HEK293 (cell line): ENCODE results near the gene LMTK3.

Experiments
- BCL11A ChIP-seq: fragments of 450-650 bp; formaldehyde crosslinking; IDR thresholded peaks from 2 replicates; pipeline ENCODE4 v1.5.1; 2016; ENCODE audit warnings: low read depth, missing biosample characterization, missing genetic modification characterization
- CTCF ChIP-seq: fragments of 450-650 bp; formaldehyde crosslinking; IDR thresholded peaks from 2 replicates; pipeline ENCODE4 v1.5.1; 2016; ENCODE audit warnings: missing biosample characterization, missing genetic modification characterization
- KLF7 ChIP-seq: fragments of 450-650 bp; formaldehyde crosslinking; IDR thresholded peaks from 2 replicates; pipeline ENCODE4 v1.5.1; 2016; ENCODE audit warnings: missing biosample characterization, missing genetic modification characterization, borderline replicate concordance
- OSR2 ChIP-seq: fragments of 450-650 bp; formaldehyde crosslinking; IDR thresholded peaks from 2 replicates; pipeline ENCODE4 v1.5.1; 2016; ENCODE audit warnings: missing biosample characterization, missing genetic modification characterization
- RBAK ChIP-seq: fragments of 450-650 bp; formaldehyde crosslinking; IDR thresholded peaks from 2 replicates; pipeline ENCODE4 v1.5.1; 2016; ENCODE audit warnings: missing biosample characterization, missing genetic modification characterization
- YY1 ChIP-seq: fragments of 450-650 bp; formaldehyde crosslinking; IDR thresholded peaks from 2 replicates; pipeline ENCODE4 v1.5.1; 2018; ENCODE audit warnings: missing biosample characterization, missing genetic modification characterization
- ZBTB11 ChIP-seq: fragments of 450-650 bp; formaldehyde crosslinking; conservative IDR thresholded peaks from 2 replicates; pipeline ENCODE4 v1.5.1; 2016; ENCODE audit warnings: low read depth, missing biosample characterization, missing genetic modification characterization
- ZFP3 ChIP-seq: fragments of 450-650 bp; formaldehyde crosslinking; IDR thresholded peaks from 2 replicates; pipeline ENCODE4 v1.5.1; 2016; ENCODE audit warnings: low read depth, missing biosample characterization, missing genetic modification characterization
- ZNF174 ChIP-seq: fragments of 450-650 bp; formaldehyde crosslinking; IDR thresholded peaks from 2 replicates; pipeline ENCODE4 v1.5.0; 2017; ENCODE audit warnings: missing biosample characterization, mild to moderate bottlenecking, missing genetic modification characterization
- ZNF501 ChIP-seq: fragments of 450-650 bp; formaldehyde crosslinking; IDR thresholded peaks from 2 replicates; pipeline ENCODE4 v1.5.1; 2016; ENCODE audit warnings: missing biosample characterization, missing genetic modification characterization
- ZNF571 ChIP-seq: fragments of 450-650 bp; formaldehyde crosslinking; IDR thresholded peaks from 2 replicates; pipeline ENCODE4 v1.5.0; 2017; ENCODE audit warnings: missing biosample characterization, missing genetic modification characterization

GRCh38 chr19:48444936-48445200, 66.8 kb downstream of the LMTK3 start:
- TF ChIP-seq KLF7 (tag by site-specific recombination) (no peak; the same call in 1 of the 2 replicates), ZNF501 (tag by site-specific recombination) (no peak), CTCF (no peak), OSR2 (tag by site-specific recombination) (no peak), YY1 (no peak), ZFP3 (tag by site-specific recombination) (no peak), ZNF571 (tag by site-specific recombination) (no peak), RBAK (tag by site-specific recombination) (no peak), ZNF174 (tag by site-specific recombination) (no peak), ZBTB11 (no peak), BCL11A (tag by site-specific recombination) (no peak)
